Testis (tissue), 2 donors: ENCODE measurements around the gene TBC1D32.

Experiments
- POLR2A ChIP-seq: fragments of 450-650 bp; IDR thresholded peaks from one replicate; pipeline ENCODE4 v1.6.1; 2017; ENCODE audit warnings: antibody characterized with exemption, mild to moderate bottlenecking, moderate library complexity
- TF ChIP-seq, protein P1 (sequence below), 3 experiments: fragments of 450-650 bp in 2 of 3; fragments of 200-600 bp in 1 of 3; sonication (generic) in 1 of 3; IDR thresholded peaks; one replicate each; pipeline ENCODE4 v1.5.1; 2016 to 2019; ENCODE audit warnings: antibody characterized with exemption in 3 of 3, mild to moderate bottlenecking in 2 of 3, moderate library complexity in 1 of 3

DNA sequence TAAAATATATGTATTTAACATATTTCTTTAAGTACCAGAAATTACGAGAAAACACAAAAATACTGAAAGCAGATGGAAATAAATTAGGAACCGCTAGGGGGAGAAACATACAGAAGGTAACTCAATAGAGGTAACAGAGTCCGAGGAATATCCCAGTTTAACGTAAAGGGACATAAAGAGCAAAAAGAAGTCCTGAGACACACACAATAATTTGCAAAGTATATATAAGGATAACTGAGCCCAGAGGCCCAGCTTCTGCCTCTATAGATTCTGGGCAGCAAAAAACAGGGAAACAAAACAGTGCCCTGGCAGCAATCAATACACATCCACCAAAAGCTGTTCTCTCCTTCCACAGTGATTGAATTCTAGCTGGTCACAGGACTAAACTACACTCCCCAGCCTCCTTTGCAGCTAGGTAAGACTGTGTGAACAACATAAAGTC is 15.1 kb downstream of the TBC1D32 start:
- TF ChIP-seq POLR2A: no peak
- TF ChIP-seq, protein P1, sequence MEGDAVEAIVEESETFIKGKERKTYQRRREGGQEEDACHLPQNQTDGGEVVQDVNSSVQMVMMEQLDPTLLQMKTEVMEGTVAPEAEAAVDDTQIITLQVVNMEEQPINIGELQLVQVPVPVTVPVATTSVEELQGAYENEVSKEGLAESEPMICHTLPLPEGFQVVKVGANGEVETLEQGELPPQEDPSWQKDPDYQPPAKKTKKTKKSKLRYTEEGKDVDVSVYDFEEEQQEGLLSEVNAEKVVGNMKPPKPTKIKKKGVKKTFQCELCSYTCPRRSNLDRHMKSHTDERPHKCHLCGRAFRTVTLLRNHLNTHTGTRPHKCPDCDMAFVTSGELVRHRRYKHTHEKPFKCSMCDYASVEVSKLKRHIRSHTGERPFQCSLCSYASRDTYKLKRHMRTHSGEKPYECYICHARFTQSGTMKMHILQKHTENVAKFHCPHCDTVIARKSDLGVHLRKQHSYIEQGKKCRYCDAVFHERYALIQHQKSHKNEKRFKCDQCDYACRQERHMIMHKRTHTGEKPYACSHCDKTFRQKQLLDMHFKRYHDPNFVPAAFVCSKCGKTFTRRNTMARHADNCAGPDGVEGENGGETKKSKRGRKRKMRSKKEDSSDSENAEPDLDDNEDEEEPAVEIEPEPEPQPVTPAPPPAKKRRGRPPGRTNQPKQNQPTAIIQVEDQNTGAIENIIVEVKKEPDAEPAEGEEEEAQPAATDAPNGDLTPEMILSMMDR (IDR thresholded peaks at IDR 0.05): peak in 1 of 3 experiments; percentile 39
